ENCODE results near the gene LIMA1.

DNA sequence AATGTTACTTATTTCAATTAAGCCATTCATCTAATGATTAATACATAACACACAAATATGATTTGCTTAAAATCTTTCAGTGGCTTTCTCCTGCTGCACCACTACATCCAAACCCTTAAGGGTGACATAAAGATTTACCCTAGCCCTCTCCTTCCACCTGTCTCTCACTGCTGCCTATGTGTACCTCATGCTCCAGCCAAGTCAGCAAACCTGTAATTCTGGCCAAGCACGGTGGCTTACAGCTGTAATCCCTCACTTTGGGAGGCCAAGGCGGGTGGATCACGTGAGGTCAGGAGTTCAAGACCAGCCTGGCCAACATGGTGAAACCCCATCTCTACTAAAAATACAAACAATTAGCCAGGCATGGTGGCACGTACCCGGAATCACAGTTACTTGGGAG lies 84.5 kb downstream of the LIMA1 start:
- TF ChIP-seq, protein P1, sequence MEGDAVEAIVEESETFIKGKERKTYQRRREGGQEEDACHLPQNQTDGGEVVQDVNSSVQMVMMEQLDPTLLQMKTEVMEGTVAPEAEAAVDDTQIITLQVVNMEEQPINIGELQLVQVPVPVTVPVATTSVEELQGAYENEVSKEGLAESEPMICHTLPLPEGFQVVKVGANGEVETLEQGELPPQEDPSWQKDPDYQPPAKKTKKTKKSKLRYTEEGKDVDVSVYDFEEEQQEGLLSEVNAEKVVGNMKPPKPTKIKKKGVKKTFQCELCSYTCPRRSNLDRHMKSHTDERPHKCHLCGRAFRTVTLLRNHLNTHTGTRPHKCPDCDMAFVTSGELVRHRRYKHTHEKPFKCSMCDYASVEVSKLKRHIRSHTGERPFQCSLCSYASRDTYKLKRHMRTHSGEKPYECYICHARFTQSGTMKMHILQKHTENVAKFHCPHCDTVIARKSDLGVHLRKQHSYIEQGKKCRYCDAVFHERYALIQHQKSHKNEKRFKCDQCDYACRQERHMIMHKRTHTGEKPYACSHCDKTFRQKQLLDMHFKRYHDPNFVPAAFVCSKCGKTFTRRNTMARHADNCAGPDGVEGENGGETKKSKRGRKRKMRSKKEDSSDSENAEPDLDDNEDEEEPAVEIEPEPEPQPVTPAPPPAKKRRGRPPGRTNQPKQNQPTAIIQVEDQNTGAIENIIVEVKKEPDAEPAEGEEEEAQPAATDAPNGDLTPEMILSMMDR (IDR thresholded peaks at IDR 0.05; ENCODE audit: borderline replicate concordance, extremely low read depth, low read length, poor library complexity, severe bottlenecking) = no peak
- no peak for TF ChIP-seq EZH2 (IDR thresholded peaks at IDR 0.05; ENCODE audit: borderline replicate concordance, low read depth, low read length, severe bottlenecking)

All from DND-41 (cell line).